HCEC 1CT (cell line): ENCODE data around the gene TNPO3.

Experiments used
- DNase-seq: peaks from one replicate; pipeline ENCODE4 v3.0.0-alpha.2; 2017

Gene TNPO3

DNA sequence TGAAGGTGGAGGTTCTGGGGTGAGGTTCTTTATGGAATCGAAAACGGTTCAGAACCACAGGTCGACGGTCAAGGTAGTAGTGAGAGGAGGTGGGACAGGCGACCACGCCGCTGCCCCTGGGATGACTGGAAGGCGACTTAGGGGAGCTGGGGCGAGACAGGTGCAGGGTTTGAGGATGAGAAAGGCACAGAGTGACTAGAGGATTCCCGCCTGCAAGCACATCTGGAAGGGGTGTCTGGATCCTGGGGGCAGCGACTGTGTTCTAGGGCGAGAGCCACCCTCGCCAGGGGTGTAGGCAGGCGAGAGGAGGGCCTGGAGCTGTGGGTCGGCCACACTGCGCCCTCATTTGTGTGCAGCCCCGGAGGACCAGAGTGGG lies 117.7 kb downstream of the TNPO3 start:
- DNase-seq, result no peak

DNA sequence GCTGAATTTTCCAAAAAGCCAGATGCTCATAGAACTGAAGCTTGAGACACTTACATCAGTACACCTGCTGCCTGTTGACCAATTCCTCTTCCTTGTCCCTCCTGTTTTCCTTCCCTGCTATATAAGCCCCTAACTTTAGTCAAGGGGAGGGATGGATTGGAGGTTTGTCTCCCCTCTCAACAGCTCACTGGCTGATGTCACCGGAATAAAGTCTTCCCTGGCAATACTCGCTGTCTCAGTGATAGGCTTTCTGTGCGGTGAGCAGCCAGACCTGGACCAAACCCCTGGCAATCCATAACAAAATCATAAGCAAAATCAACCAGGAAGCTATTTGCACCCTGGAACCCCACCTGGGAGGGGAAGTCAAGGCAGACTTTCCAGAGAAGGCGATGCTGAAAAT lies 118.1 kb downstream of the TNPO3 start:
- DNase-seq, result no peak

DNA sequence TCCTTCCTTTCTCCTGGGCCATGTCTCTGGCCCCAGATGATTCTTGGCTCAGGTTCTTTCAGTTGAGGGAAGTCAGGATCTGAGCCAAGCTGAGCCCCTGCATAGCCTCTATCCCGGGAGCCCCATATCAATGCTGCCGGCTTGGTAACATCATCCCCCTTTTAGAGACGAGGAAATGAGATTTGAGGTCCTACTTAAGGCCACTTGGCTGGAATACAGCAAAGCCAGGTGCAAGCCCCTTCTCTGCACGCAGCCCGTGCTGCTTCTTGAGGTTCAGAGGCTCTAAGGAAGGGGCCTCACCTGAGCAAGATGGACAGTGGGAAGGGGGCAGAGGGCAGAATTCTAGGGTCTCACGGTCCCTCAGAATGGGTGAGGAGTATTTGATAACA lies 119.6 kb downstream of the TNPO3 start:
- no peak for DNase-seq

DNA sequence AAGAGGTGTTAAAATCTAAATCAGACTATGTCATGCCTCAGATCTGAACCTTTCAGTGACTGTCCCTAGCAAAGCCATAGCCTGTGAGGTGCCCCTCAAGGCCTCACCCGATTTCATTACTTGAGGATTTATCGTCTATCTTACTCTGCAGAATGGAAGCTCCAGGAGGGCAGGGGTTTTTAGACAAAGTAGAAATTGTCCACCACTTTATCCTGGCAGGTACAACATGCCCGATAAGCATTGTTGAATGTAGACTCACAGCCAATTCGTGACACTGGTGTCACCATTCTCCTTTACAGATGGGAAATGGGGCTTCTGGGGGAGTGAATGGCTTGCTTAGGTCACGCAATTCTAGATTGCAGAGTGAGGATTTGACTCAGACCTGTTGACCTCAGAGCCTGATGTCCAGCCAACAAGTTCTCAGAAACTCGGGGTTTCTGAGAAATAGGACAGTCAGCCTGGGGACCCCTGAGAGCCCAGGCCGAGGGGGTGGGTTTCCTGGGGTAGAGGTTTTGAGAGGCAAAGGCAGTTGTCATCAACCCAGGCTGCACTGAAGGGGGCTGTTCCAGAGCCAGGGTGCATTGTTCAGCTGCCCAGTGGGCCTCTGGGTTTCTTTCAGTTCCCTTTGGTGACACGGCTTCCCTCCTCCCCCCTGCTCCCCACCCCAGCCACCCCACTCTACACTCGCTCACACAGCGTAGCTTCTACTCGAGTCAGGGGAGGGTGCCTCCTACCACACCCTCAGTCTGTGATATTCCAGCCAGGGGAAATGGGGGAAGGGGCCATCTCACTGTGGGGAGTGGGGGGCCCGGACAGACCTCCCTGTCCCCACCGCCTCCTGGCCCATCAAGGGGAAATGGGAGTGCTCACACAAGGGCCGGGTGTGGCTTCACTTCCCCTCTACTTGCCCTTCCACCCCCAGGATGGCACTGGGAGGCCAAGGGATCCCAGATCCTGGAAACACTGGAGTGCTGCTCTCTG lies 120.3 kb downstream of the TNPO3 start:
- DNase-seq, result no peak

DNA sequence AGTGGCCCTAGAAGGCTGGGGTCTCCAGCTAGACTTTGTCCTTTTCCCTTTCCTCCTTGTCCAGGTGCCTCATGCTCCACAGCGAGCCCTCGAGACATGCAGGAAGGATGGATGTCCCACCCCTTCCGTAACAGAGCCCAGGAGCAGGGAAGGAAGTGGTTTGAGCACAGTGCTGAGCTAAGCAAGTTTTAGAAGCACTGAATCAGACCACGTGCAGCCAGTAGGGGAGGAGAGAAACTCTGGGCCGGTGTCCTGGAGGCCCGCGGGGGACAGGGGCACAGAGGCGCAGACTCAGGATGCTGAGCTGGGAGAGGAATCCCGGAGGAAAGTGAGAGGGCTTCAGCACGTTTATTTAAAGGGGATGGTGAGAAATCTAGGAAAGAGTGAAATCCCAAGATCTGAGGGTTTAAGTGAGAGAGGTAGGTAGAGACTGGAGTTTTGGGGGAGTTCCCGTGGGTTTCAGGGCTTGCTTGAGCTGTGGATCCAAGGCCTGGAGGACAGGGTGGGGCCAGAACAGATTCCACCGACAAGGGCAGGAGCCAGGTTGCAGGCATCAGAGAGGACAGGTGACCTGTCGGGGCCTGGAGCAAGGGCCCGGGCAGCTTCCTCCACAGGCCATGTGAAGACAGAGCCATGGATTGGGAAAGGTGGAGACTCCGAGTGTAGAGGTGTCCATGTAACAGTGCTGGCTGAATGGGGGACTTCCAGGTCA lies 121.6 kb downstream of the TNPO3 start:
- DNase-seq, result no peak

DNA sequence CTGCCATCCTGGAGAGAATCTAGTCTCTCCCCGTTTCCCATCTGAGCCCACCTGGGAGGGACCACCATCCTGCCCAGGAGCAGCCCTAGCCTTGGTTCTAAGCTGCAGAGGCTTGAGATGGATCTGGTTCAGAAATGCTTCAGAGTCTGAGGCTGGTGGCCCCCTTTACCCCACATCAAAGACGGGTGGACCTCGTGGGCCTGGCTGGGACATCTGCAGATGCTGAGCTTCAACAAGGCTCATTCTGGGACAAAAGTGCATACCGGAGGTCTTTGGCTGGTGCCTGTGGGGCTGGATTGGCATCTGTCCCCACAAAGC lies 122.1 kb downstream of the TNPO3 start:
- no peak for DNase-seq

DNA sequence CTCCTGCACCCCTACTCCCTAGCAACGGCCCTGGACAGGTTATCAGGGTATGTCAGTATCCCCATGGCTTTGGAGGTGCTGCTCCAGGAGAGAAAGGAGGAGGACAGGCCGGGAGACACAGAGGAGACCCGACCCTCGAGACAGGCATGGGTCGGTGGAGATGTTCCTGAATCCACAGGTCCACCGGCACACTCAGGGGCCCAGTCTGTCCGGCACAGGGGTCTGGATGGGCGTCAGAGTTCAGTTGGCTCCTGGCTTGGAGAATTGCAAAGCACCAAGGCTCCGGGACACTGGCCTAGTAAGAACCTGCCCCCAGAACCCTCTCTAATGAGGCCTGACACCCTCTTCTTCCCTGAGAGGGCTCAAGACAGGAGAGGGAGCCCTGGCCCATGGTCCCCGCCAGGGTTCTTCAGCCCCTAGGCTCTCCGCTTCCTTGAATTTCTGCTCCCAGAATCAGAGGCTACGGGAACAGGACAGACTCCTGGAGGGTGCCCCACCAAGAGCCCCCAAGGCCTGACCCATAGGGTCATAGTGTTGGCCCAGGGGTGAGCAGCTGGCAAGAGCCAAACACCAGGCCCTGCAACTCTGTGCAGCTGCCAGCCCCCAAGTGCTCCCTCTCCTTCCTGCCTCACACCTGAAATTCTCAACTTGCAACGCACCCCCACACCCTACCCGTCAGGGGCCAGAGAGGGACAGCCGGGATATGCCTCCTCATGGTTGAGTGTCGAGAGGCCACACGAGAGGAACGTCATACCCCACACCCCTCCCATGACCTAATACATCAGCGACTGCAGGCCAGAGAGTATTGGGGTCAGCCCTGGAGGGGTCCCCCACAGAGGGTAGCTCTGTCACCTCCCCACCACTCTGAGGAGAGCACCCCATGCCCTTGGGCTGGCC lies 122.7 kb downstream of the TNPO3 start:
- no peak for DNase-seq

DNA sequence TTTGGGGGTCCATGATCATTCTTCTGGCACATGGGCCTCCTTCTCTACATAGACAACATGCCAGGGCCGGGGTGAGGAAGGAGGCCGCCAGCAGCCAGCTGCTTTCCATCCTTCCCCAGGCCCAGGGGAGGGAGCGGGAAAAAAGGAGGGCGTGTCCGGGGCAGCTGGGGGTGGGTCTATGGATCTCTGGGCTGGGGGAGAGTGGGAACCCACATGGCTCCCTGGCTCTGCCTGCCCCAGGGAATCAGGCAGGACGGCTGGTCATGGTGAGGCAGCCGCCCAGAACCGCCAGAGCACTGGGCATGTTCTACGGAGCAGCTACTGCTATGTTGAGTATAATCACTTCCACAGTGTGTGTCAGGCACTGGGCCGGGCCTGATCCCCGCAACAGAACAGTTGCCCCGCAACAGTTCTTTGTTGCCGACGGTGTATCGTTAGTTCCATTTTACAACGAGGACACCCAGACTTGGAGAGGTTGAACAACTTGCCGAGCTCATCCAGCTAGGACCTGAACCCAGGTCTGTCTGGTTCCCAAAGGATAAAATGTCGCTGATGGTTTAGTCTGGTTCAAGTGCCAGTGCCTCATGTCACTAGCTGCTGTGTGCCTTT lies 123.6 kb downstream of the TNPO3 start:
- no peak for DNase-seq

DNA sequence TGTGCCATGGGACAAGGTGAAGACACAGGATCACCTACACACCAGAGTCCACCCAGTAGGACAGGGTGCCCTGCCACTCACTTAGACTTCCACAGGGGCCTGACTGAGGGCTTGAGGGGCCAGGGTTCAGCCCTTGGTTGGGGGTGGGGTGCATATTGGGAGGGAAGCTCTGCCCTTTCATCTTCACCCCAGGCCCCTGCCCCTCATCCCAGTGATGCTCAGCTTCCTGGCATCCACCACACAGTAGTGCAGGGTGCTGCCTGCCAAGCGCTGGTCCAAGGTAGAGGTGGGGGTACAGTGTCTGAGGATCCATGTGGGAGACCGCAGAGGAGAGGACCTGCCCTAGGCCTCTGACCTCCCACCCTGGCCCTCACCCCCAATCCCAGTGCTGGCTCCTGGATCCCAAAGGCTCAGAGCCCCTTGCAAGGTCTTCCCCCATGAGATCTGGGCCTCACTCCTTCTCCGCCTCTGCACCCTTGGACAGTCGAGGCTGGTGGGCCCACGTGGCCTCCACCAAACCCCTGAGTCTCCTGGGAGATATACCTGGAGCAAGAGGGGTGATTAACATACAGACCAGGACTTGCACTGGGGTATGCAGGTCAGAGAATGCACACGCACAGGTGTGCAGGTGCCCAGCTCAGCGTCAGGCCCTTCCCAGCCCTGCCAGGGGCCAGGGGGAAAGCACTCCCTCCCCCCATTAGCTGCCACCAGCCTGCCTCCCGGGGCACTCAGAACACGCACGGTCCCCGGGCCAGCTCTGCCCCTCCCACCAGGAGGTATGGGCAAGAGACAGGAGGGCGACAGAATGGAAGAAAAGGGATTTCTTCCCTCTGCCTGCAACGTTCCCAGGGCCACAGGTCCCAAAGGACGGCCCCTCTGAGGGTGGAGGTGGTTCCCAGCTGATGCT lies 125.8 kb downstream of the TNPO3 start:
- DNase-seq, result no peak

DNA sequence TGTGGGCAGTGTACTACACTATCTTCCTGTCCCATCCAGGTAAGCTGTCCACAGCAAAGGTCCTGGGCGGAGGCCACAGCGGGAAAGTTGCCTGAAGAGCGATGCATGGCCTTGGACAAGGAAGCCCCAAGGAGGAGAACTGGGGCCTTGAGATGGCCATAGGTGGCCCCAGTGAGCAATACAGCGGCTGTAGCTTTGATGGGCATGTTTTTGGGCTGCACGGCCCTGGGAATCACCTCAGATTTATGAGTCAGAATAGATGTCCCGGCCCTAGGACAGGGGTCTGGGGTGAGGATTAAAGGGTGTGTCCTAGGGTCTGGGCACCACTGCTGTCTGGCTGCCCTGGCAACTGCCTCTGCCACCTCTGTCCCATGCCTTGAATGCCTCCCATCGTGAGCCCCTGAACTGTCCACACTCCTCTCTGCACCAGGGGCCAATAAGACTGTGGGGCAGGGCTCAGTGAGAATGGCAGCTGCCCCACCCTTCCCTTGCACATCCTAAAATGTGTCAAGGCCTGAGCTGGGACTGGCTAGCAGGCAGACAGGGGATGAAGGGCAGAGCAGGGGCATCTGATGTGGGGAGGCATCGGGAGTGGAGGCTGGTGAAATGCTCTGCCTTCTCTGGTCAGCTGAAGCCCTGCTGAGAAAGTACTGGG lies 126.6 kb downstream of the TNPO3 start:
- no peak for DNase-seq

DNA sequence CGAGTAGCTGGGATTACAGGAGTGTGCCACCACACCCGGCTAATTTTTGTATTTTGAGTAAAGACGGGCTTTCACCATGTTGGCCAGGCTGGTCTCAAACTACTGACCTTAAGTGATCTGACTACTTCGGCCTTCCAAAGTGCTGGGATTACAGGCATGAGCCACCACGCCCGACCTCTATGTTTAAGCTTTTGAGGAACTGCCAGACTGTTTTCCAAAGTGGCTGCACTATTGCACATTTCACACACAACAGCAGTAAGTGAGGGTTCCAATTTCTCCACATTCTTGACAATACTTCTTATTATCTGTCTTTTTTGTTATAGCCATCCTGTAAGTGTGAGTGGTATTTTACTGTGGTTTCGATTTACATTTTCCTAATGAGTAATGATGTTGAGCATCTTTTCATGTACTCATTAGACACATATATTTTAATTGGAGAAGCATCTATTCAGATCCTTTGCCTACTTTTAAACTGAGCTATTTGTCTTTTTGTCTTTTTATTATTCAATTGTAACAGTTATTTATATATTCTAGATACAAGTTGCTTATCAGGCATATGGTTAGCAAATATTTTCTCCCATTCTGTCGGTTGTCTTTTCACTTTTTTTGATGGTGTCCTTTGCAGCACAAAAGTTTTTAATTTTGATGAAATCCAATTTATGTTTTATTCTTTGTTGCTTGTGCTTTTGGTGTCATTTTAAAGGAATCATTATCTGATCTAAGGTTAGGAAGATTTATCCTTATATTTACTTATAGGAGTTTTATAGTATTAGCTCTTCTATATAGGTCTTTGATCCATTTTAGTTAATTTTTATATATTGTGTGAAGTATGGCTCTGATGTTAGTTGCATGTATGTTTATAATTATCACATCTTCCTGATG lies 130.0 kb downstream of the TNPO3 start:
- DNase-seq, result no peak

DNA sequence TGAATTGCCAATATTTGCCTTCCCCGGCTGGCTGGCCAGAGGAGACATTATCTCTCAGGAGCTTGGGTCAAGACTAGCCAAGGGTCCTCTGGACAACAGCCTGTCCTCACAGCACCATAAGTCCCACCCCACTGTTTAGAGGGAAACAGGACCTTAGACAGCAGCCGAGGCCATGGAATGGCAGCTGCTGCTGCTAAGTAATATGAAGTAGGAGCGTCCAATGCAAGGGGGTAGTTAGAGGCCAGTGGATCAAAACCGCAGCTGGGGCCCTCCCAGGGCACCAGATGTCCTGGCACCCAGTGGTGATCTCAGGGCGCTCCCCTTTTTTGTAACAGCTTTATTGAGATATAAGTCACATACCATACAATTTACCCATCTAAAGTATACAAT lies 131.5 kb downstream of the TNPO3 start:
- DNase-seq, result no peak

DNA sequence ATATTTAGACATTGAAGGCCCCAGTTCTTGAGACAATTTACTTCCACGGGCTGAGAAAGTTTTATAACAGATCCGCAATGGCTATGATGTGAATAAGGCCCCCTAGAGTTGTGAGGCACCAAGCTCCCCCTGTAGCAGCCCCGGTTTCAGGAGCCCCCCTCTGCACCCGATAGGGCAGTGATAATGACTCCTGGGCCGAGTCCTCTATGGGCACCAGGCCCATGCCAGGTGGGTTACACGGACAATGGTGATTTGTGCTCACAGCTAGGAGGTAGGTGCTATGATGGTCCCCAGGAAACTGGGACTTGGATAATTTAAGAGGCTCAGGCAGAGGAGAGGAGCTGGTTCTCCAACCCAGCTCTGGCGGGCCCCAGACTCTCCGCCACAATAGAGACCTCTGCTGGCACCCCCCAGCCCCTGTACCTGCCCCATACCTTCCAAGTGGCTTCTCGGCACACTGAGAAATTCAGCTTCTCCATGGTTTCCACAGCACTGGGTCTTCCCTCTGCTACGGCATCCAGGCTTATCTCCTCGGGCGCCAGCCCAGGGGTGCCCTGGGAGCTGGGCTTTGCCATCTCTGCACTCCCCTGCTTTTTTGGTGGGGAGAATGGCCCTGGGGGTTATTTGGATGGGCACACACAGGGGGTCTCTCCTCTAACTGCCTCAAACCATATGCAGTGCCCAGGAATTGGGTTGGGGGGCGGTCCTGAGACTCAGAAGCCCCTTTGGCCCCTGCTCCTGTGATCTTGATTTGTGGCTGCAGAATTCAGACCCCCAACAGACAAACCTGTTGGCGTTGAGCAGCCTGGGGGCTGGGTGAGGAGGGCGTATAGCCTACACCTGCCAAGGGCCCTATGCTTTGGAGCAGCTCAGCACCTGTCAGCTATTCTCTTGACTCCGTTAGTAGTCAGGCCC lies 132.2 kb downstream of the TNPO3 start:
- no peak for DNase-seq

DNA sequence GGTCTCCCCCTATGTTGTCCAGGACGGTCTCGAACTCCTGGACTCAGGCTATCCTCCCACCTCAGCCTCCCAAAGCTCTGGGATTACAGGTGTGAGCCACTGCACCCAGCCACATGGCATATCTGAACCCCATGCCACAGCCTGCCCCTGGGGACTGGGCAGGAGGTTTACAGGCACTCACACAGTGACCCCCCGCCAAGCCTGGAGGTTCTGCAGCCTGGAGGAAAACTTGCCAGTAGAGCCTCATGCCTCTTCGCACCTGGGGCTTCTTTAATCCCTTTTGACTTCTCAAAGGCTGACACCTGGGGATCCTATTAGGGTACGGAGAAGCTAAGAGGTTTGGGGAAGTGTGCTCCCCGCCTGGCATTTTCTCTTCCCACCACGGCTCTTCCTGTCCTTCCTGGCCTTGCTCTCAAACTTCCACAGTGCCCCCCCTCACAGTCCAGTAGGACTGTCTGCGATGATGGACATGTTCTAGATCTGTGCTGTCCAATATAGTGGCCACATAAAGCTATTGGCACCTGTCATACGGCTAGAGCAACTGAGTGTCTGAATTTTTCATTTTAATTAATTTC lies 133.0 kb downstream of the TNPO3 start:
- DNase-seq, result no peak

DNA sequence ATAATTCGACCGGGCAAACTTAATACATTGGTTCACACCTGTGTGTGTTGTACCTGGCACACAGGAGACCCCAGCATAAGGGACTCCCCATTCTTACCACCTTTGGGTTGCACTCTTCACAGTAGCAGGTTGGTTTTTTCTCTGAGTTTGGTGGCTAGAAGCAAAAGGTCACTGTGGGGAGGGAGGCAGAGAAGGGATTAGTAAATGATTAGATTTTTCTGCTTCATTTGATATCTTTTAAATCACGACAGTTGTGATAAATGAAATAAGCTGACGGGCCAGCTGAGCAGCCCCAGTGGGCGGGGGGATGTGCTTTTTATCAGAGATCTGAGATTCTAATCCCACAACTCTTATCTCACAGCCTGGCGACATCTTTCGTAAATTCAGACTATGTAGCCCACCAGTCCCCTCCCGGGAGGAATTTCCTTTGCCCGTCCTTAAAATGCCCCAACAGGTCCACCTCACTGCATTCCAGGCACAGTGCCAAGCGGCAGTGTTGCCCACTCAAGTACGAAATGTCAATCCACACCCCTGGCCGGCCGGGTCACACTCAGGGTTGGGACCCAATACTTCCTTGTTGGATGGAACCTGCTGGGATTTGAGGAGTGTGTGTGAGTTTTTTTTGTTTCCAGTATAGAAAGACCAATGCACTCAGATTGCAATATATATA lies 133.9 kb downstream of the TNPO3 start:
- DNase-seq, result no peak

DNA sequence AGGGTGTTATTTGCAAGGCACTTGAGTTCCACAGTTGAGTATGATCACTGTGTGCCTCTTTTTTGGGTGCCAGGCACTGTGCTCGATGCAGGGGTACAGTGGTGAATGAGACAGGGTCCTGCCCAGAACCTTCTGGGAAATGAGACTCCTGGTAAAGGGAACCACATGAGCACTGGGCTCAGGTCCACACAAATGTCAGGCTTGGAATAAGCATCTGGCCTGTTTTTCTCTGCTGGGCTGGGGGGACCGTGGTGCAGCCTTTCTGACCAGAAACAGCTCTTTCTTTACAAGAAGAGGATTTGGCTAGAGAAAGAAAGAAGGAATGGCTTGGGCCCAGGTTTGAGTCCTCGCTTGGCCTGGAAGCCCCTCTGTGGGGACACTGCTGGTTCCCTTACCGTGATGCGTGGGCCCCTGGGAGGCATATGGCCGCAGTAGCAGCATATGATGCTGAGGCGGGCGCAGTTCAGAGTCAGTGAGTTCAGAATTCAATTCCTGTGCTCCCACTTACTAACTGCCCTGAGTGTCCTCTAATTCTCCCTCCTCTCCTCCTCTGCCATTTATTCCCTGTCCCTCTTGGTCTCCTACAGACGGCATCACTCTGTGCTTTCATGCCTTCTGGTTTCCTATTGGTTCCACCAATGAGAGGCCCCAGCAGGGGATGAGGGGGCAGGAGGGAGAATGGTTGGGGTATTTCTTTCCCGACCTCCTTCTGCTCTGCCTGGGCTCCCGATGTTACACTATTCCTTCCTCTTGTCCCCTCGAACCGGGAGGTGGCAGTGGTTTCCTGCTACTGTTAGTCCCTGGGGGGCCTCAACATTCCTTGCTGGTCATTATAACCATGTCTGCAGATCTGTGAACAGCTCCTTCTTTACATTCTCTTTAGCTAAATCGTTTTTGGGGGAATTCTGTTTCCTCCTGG lies 134.8 kb downstream of the TNPO3 start:
- DNase-seq, result no peak

DNA sequence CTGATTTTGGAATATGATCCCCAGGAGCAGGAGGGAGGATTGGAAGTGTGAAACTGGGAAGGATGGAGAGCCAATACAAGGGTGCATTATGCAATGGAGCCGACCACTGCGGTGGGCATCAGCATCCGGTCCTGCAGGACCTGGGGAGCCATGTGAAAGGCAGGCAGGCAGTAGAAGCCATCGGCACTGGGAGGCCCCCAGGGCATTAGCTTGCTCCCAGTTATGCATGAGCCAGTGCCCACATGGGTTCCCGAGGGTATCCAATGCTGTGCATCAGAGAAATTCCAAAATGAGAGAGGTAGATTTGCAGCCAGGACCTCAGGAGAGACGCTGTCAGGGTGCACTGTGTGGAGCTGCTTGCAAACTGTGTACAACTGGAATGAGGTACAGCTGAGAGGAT lies 135.7 kb downstream of the TNPO3 start:
- DNase-seq, result no peak
